ENCODE data around the gene VSIG1.

The VSIG1 gene

DNA sequence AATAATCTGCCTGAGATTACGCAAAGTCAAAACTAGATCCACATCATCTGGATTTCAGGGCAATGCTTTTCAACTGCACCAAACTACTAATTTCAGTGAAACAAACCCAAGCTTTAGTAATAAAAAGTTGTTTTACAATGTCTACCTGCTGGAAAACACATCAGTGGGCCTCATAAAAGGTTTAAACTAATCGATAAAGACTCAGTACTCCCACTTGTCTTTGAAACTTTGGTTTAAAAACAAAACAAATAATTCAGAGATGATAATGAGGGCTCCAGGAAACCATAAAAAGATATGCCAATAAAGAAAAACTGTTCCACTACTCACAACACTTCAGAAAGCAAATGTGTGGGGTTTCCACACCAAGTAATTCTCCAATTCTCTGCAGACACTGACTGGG lies 36.2 kb downstream of the VSIG1 start:
- H3K4me3 ChIP-seq (replicated peaks; ENCODE audit: low read depth, low read length) = no peak overlapping the region
- no peak for DNase-seq (ENCODE audit: extremely low read depth, low read depth)
- TF ChIP-seq, protein P1, sequence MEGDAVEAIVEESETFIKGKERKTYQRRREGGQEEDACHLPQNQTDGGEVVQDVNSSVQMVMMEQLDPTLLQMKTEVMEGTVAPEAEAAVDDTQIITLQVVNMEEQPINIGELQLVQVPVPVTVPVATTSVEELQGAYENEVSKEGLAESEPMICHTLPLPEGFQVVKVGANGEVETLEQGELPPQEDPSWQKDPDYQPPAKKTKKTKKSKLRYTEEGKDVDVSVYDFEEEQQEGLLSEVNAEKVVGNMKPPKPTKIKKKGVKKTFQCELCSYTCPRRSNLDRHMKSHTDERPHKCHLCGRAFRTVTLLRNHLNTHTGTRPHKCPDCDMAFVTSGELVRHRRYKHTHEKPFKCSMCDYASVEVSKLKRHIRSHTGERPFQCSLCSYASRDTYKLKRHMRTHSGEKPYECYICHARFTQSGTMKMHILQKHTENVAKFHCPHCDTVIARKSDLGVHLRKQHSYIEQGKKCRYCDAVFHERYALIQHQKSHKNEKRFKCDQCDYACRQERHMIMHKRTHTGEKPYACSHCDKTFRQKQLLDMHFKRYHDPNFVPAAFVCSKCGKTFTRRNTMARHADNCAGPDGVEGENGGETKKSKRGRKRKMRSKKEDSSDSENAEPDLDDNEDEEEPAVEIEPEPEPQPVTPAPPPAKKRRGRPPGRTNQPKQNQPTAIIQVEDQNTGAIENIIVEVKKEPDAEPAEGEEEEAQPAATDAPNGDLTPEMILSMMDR (IDR thresholded peaks at IDR 0.05; ENCODE audit: low read depth, low read length, missing control alignments) = no peak

DNA sequence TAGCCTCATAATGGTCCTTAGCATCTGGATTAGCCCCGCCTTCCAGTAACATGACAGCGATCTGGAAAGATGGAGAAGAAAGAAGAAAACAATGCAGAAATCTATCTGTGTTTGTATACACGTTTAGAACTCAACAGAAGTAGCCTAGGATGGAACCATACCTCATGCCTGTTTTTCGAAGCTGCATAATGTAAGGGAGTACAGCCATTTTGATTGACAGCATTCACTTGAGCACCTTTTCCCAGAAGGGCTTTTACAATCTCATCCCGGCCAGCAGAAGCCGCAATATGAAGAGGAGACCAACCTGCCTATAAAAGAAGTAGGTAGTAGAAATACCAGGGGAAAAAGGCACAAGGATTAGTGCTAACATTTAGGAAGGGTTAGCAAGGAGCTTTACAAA lies 42.9 kb downstream of the VSIG1 start:
- TF ChIP-seq, protein P1 (IDR thresholded peaks at IDR 0.05; ENCODE audit: low read depth, low read length, missing control alignments) = no peak
- no peak for DNase-seq (ENCODE audit: extremely low read depth, low read depth)
- no peak overlapping the region for H3K4me3 ChIP-seq (replicated peaks; ENCODE audit: low read depth, low read length)

DNA sequence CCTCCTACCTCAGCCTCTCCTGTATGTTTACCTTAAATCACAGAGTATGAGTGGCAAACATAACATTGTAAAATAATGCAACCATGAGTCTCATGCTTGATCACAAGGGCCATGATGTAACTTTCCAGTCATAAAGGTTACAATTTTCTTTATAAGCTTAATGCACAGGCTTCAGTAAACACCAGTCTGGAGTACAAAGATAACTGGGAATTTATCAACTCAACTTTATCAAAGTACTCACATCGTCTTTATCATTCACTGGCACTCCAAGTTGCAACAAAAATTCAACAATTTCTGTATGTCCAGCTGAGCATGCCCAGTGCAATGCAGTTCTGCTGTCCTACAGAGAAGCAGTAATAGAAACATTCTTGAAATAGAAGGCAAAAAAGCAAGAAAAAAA lies 43.6 kb downstream of the VSIG1 start:
- H3K4me3 ChIP-seq (replicated peaks; ENCODE audit: low read depth, low read length) = no peak overlapping the region
- TF ChIP-seq, protein P1 (IDR thresholded peaks at IDR 0.05; ENCODE audit: low read depth, low read length, missing control alignments) = no peak
- no peak for DNase-seq (ENCODE audit: extremely low read depth, low read depth)

DNA sequence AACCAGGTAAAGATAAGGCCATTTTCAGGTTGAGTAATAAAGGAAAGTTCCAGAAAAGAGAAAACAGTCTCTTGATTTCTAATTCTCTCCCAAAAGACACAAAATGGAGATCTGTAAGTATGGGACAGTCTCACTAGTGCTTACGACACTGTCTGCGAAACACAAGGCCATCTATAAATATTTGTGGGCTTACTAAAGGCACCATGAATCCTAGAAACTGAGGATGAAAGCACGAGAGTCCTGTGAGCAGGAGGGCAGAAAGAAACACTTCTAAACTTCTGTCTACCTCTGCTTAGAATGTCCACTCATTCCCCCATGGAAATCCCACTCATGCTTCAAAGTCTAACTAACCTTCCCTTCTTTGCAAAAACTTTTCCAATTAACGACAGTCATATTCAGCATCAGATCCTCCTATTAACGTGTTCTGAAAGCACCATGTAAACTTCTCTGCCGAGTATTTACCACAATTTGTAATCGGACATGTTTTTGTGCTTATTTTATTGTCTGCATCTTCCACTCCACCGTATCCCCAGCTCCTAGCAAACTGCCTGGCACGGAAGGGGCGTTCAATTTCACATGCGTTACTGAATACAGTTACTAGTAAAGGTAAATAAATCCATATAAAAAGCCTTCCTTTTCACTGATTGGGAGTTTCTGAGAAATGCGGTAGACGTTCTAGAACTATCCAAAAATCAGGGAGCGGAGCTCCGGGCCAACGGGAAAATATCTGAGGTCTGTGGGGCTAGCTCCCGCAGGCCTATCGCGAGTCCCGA lies 45.8 kb downstream of the VSIG1 start:
- TF ChIP-seq, protein P1 (IDR thresholded peaks at IDR 0.05; ENCODE audit: low read depth, low read length, missing control alignments) = no peak
- DNase-seq (ENCODE audit: extremely low read depth, low read depth) = no peak
- H3K4me3 ChIP-seq (replicated peaks; ENCODE audit: low read depth, low read length) = peak overlapping the region; percentile 68

DNA sequence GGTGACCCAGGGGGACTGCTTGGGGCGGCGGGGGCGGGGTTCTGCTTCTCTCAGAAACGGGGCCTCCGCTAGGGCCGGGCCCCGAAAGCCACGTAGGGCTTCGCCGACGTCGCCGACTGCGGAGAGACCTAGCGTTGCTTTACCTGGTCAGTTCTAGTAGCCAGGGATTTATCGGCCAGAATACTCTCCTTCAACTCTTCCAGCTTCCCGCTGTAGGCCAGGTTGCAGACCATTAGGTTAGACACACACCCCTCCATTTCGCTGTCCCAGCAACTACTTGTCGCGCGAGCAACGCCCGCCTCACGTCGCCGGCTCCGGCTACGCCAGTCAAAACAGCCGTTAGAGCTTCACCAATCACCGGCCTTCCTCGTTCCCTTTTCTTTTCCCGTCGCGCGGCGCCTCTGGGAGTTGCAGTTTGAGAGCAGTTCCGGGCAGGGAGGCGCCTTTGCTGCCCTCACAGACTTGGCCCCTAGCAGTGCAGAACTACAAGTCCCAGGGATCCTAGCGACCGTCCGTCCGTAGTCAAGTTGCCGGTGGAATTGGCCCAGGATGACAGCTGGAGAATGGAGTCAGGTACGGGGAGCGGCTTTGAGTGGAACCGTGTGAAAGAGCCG lies 46.5 kb downstream of the VSIG1 start, which contains the start of the genes ATG4A and PSMD10:
Gene ATG4A (plus strand): TSS at position 515 of the 614 bp plus-strand sequence. CDS start 49 bp downstream, at position 564.
Gene PSMD10 (minus strand): TSS at position 279 of the 614 bp plus-strand sequence. CDS start 22 bp downstream, at position 257.
- TF ChIP-seq, protein P1 (IDR thresholded peaks at IDR 0.05; ENCODE audit: low read depth, low read length, missing control alignments) = no peak
- H3K4me3 ChIP-seq (replicated peaks; ENCODE audit: low read depth, low read length) = peak within 1 kb of the TSS; percentile 68
- peak; percentile 78 for DNase-seq (ENCODE audit: extremely low read depth, low read depth)

DNA sequence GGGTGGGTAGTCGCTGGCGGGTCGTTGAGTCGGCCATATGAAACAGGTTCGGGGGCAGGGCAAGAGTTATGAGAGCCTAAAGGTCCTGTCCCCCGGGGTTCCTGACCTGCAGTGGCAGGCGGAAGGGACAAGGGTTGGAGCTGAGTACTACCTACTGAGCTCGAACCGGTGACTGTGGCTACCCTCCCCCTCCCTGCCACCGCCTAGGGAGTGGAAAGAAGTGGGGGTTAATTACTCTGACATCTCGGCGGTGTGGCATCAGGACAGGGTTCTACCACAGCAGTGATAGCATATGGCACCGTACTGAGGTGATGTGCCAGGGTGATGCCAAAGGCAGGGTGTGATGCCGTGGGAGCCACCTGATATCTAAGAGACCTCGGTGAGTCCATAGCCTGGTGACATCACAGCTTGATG lies 47.0 kb downstream of the VSIG1 start:
- DNase-seq (ENCODE audit: extremely low read depth, low read depth) = no peak
- TF ChIP-seq, protein P1 (IDR thresholded peaks at IDR 0.05; ENCODE audit: low read depth, low read length, missing control alignments) = no peak
- H3K4me3 ChIP-seq (replicated peaks; ENCODE audit: low read depth, low read length) = peak overlapping the region; percentile 68
